HepG2 (cell line): ENCODE data around the gene LZTFL1. TPM values are rescaled to one million over a fixed set of nuclear protein-coding genes. Genes with fewer than 3 reads are reported as not detected.

Source experiments
- ATAC-seq: fragments of 200-7000 bp; cut with Tn5 transposase; 3 replicates; pipeline ENCODE4 v1.9.1; 2020; ENCODE audit warnings: mild to moderate bottlenecking, moderate library complexity
- BruUV-seq: library from RNA; stranded (reverse); fragments of 400-500 nt; replicated peaks from 2 replicates; lab custom pipeline; 2021; lab: Mats Ljungman, UMichigan
- CTCF ChIA-PET: fragments of 300-600 bp; formaldehyde crosslinking; extraction: SDS; loops from one replicate; lab custom pipeline; 2021; ENCODE audit warnings: low total read pairs, inconsistent platforms, low intra/inter-chr PET ratio; lab: Yijun Ruan, JAX
- POLR2A ChIA-PET: fragments of 350-600 bp; sonication (Branson Sonifier 250); formaldehyde crosslinking; loops from one replicate; lab custom pipeline; 2020; ENCODE audit warnings: antibody characterized with exemption, inconsistent platforms; lab: Yijun Ruan, JAX
- DNase-seq: peaks from one replicate; pipeline ENCODE4 v3.0.0-alpha.2; 2015; ENCODE audit warnings: low spot score
- FAIRE-seq: peaks from 3 replicates; lab custom pipeline; 2011; peaks lifted over from hg19 to GRCh38; lab: Jason Lieb, UNC
- H2AFZ ChIP-seq: one replicate; pipeline ENCODE4 v1.6.1; 2011; ENCODE audit warnings: low read length, inconsistent platforms
- H3K27ac ChIP-seq: fragments of 300-600 bp; 3 replicates; pipeline ENCODE4 v1.8.0; 2011; ENCODE audit warnings: mixed run types, mild to moderate bottlenecking, mixed read lengths, low read length, inconsistent platforms; ENCODE audit not compliant: insufficient read depth; ENCODE audit errors: extremely low read length
- H3K27me3 ChIP-seq, 2 experiments: fragments of 200-600 bp in 1 of 2; 2 replicates in 1 of 2; 3 replicates in 1 of 2; pipeline versions ENCODE4 v1.6.0 to v1.8.0; 2011; ENCODE audit warnings: low read length in 2 of 2, mild to moderate bottlenecking in 2 of 2, moderate library complexity in 2 of 2, inconsistent platforms in 1 of 2; ENCODE audit not compliant: insufficient read depth in 2 of 2, control insufficient read depth in 1 of 2
- H3K36me3 ChIP-seq, 2 experiments: fragments of 200-600 bp in 1 of 2; replicated peaks in 1 of 2; 2 replicates in 1 of 2; 3 replicates in 1 of 2; pipeline versions ENCODE4 v1.5.1 to v1.8.0; 2011; ENCODE audit warnings: low read length in 2 of 2, inconsistent platforms in 1 of 2; ENCODE audit not compliant: insufficient read depth in 2 of 2, control insufficient read depth in 1 of 2
- H3K4me1 ChIP-seq: 2 replicates; pipeline ENCODE4 v1.5.1; 2012; ENCODE audit warnings: low read length, inconsistent platforms; ENCODE audit not compliant: insufficient read depth
- H3K4me2 ChIP-seq: 2 replicates; pipeline ENCODE4 v1.6.0; 2011; ENCODE audit warnings: low read depth, low read length, inconsistent platforms
- H3K4me3 ChIP-seq, 3 experiments: fragments of 200-600 bp in 1 of 3; sonication (generic), shearing (Covaris generic) in 1 of 3; replicated peaks in 1 of 3; 2 replicates each; pipeline ENCODE4 v1.5.1; 2011 to 2016; ENCODE audit warnings: low read length in 3 of 3, inconsistent platforms in 2 of 3, low read depth in 2 of 3, mild to moderate bottlenecking in 2 of 3, control low read depth in 1 of 3, mixed read lengths in 1 of 3; ENCODE audit not compliant: insufficient read depth in 1 of 3
- H3K79me2 ChIP-seq: one replicate; pipeline ENCODE4 v1.6.1; 2011; ENCODE audit warnings: low read length, inconsistent platforms; ENCODE audit not compliant: insufficient read depth
- H3K9ac ChIP-seq: 2 replicates; pipeline ENCODE4 v1.6.0; 2011; ENCODE audit warnings: mild to moderate bottlenecking, low read depth, low read length, inconsistent platforms; ENCODE audit not compliant: insufficient read depth
- H3K9me3 ChIP-seq: 2 replicates; pipeline ENCODE4 v1.5.1; 2012; ENCODE audit warnings: mild to moderate bottlenecking, low read length
- H4K20me1 ChIP-seq: 2 replicates; pipeline ENCODE4 v1.6.0; 2011; ENCODE audit warnings: inconsistent platforms, mild to moderate bottlenecking, low read length, moderate library complexity; ENCODE audit not compliant: insufficient read depth
- AGO2 ChIP-seq: fragments of 200-400 bp; formaldehyde crosslinking; optimal IDR thresholded peaks from 2 replicates; pipeline ENCODE3; 2017; ENCODE audit warnings: mild to moderate bottlenecking, low read depth, low read length, moderate library complexity
- ESRRA ChIP-seq: sonication (generic); formaldehyde crosslinking; IDR thresholded peaks from 2 replicates; pipeline ENCODE4 v1.5.1; 2020; ENCODE audit warnings: mild to moderate bottlenecking, low read depth, missing genetic modification reagents
- ISX ChIP-seq: sonication (generic); formaldehyde crosslinking; conservative IDR thresholded peaks from 2 replicates; pipeline ENCODE4 v1.5.0; 2020; ENCODE audit warnings: missing genetic modification reagents
- MED1 ChIP-seq: sonication (generic); formaldehyde crosslinking; IDR thresholded peaks from 2 replicates; pipeline ENCODE4 v1.4.0; 2020; ENCODE audit warnings: missing genetic modification reagents
- MTA1 ChIP-seq: sonication (generic); formaldehyde crosslinking; IDR thresholded peaks from 2 replicates; pipeline ENCODE4 v1.4.0; 2020; ENCODE audit warnings: missing genetic modification reagents, mild to moderate bottlenecking, borderline replicate concordance
- PTBP1 ChIP-seq: fragments of 200-400 bp; formaldehyde crosslinking; IDR thresholded peaks from 2 replicates; pipeline ENCODE4 v1.6.1; 2018; ENCODE audit warnings: low read length, low read depth; ENCODE audit not compliant: poor library complexity, severe bottlenecking
- TARDBP ChIP-seq: sonication (generic); formaldehyde crosslinking; IDR thresholded peaks from 2 replicates; pipeline ENCODE4 v1.8.0; 2022; ENCODE audit warnings: mild to moderate bottlenecking, missing genetic modification reagents
- TCF7 ChIP-seq: sonication (generic); IDR thresholded peaks from 2 replicates; pipeline ENCODE4 v1.6.1; 2016; ENCODE audit warnings: antibody characterized with exemption, low read depth
- THAP9 ChIP-seq: sonication (generic); formaldehyde crosslinking; IDR thresholded peaks from 2 replicates; pipeline ENCODE4; 2020; ENCODE audit warnings: missing genetic modification reagents, mild to moderate bottlenecking, borderline replicate concordance
- TMF1 ChIP-seq: sonication (generic); formaldehyde crosslinking; IDR thresholded peaks from 2 replicates; pipeline ENCODE4 v1.8.1; 2022; ENCODE audit warnings: low read depth, missing genetic modification reagents
- U2AF1 ChIP-seq: fragments of 200-400 bp; formaldehyde crosslinking; optimal IDR thresholded peaks from 2 replicates; pipeline ENCODE3; 2017; ENCODE audit warnings: mild to moderate bottlenecking, low read depth, low read length
- ZBTB3 ChIP-seq: sonication (generic); formaldehyde crosslinking; IDR thresholded peaks from 2 replicates; pipeline ENCODE4 v1.4.0; 2020; ENCODE audit warnings: low read depth, mild to moderate bottlenecking, moderate library complexity, missing genetic modification reagents, borderline replicate concordance
- ZMYM3 ChIP-seq: sonication (generic); formaldehyde crosslinking; IDR thresholded peaks from 2 replicates; pipeline ENCODE4 v1.5.1; 2020; ENCODE audit warnings: mild to moderate bottlenecking, missing genetic modification reagents
- ZNF235 ChIP-seq: sonication (generic); formaldehyde crosslinking; IDR thresholded peaks from 2 replicates; pipeline ENCODE4 v1.8.1; 2023; ENCODE audit warnings: mild to moderate bottlenecking, missing genetic modification reagents, borderline replicate concordance
- ZNF253 ChIP-seq: sonication (generic); formaldehyde crosslinking; IDR thresholded peaks from 2 replicates; pipeline ENCODE4 v1.8.0; 2022; ENCODE audit warnings: mild to moderate bottlenecking, missing genetic modification reagents, borderline replicate concordance
- ZNF333 ChIP-seq: sonication (generic); formaldehyde crosslinking; IDR thresholded peaks from 2 replicates; pipeline ENCODE4 v1.4.0; 2020; ENCODE audit warnings: mild to moderate bottlenecking, missing genetic modification reagents, borderline replicate concordance
- ZNF343 ChIP-seq: sonication (generic); formaldehyde crosslinking; IDR thresholded peaks from 2 replicates; pipeline ENCODE4 v1.4.0; 2020; ENCODE audit warnings: mild to moderate bottlenecking, missing genetic modification reagents
- ZNF644 ChIP-seq: IDR thresholded peaks from 2 replicates; pipeline ENCODE4 v1.6.1; 2016; ENCODE audit warnings: low read depth
- ZNF839 ChIP-seq: sonication (generic); formaldehyde crosslinking; IDR thresholded peaks from 2 replicates; pipeline ENCODE4 v1.4.0; 2020; ENCODE audit warnings: missing genetic modification reagents, mild to moderate bottlenecking, borderline replicate concordance
- WGBS: methylation state at CpG from one replicate; pipeline ENCODE4 v1.1.6; 2017; ENCODE audit warnings: low lambda C conversion rate; 5-methylcytosine and 5-hydroxymethylcytosine counted together
- in situ Hi-C: cut with HindIII; loops from 2 replicates; pipeline ENCODE4 v1.10.0; 2017; ENCODE audit warnings: low pct_unique_long_range_greater_than_20kb; ENCODE audit not compliant: extremely low pct_ligation_motif_present
- intact Hi-C: fragments of 100-400 bp; cut with micrococcal nuclease; formaldehyde crosslinking; loops from one replicate; pipeline ENCODE4 v1.10.0; 2022; ENCODE audit not compliant: unreplicated experiment
- polyA plus RNA-seq, 8 experiments: library from polyadenylated mRNA; depleted of rRNA in 3 of 8; stranded (reverse) in 7 of 8; unstranded in 1 of 8; fragments of >200 nt; fragmentation: Illumina TruSeq in 4 of 8; extraction: Trizol in 4 of 8; gene quantifications; 2 replicates each; pipeline versions ENCODE4 v1.2.1 to v1.2.3, GENCODE V29; 2011 to 2016; ENCODE audit warnings: low read depth in 4 of 8, missing spikeins in 1 of 8, mixed read lengths in 1 of 8; ENCODE audit not compliant: insufficient read depth in 1 of 8
- total RNA-seq, 5 experiments: library from RNA; depleted of rRNA; stranded (reverse); fragments of >200 nt; fragmentation: Illumina TruSeq; extraction: Trizol; gene quantifications; 2 replicates each; pipeline ENCODE4 v1.2.3, GENCODE V29; 2016; ENCODE audit warnings: low read depth in 1 of 5
- TF ChIP-seq, protein P1 (sequence below): sonication (generic); formaldehyde crosslinking; IDR thresholded peaks from 2 replicates; pipeline ENCODE4 v1.4.0; 2020; ENCODE audit warnings: missing genetic modification reagents

The LZTFL1 gene
- total and polyA plus RNA-seq, 2 of the 13 experiments (the other 11 are each of a cell fraction or from before 2014, with no cell fraction given): 16.6 to 17.2 TPM

DNA sequence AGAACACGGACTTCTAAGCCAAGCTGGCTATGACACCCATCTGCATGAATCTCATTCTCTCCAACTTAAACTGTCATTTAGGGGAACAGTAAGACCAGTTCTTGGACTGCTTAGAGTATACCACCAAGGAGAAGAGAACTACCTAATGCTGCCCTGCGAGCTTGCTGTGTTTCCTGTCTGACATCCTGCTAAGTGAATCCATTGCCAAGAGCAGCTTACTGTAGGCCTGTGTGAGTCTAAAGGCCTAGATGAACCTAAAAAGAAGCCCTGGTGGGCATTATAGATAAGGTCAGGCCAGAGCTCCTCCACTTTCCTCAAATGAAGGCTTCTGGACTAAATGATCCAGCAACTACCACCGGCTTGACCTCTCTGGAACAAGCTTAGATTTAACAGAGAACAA lies 15.0 kb downstream of the LZTFL1 start:
- TF ChIP-seq ZNF235 (CRISPR knock-in tag): no peak
- TF ChIP-seq ZNF253 (CRISPR knock-in tag): no peak
- TF ChIP-seq ESRRA (CRISPR knock-in tag): no peak
- TF ChIP-seq ZBTB3: no peak
- TF ChIP-seq, protein P1, sequence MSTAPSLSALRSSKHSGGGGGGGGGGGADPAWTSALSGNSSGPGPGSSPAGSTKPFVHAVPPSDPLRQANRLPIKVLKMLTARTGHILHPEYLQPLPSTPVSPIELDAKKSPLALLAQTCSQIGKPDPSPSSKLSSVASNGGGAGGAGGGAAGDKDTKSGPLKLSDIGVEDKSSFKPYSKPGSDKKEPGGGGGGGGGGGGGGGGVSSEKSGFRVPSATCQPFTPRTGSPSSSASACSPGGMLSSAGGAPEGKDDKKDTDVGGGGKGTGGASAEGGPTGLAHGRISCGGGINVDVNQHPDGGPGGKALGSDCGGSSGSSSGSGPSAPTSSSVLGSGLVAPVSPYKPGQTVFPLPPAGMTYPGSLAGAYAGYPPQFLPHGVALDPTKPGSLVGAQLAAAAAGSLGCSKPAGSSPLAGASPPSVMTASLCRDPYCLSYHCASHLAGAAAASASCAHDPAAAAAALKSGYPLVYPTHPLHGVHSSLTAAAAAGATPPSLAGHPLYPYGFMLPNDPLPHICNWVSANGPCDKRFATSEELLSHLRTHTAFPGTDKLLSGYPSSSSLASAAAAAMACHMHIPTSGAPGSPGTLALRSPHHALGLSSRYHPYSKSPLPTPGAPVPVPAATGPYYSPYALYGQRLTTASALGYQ: no peak
- TF ChIP-seq ZMYM3: no peak
- no peak for TF ChIP-seq THAP9 (CRISPR knock-in tag)
- no peak for TF ChIP-seq ZNF644
- no peak for TF ChIP-seq TARDBP (CRISPR knock-in tag)
- TF ChIP-seq MED1: no peak
- TF ChIP-seq AGO2: no peak
- no peak for TF ChIP-seq TMF1 (CRISPR knock-in tag)
- no peak for TF ChIP-seq ISX (CRISPR knock-in tag)
- TF ChIP-seq U2AF1: no peak
- no peak for TF ChIP-seq TCF7
- no peak for TF ChIP-seq ZNF839 (CRISPR knock-in tag)
- no peak for TF ChIP-seq ZNF343 (CRISPR knock-in tag)
- TF ChIP-seq PTBP1: no peak
- no peak for TF ChIP-seq ZNF333 (CRISPR knock-in tag)
- no peak for TF ChIP-seq MTA1 (CRISPR knock-in tag)
- TF ChIP-seq, all 625 proteins: peak for 0
- no peak for FAIRE-seq
- no peaks in the 10 kb centered on the region for H3K27me3 ChIP-seq
- 92% methylated on average over 2 of the region's 3 CpGs for WGBS
- intact Hi-C loops (no loop called here), in situ Hi-C loops (no loop called here)
- ChIA-PET CTCF (no interaction called here), POLR2A (no interaction called here)
- DNase-seq: no peak
- H2AFZ ChIP-seq: no peak overlapping the region
- no peak overlapping the region for H3K4me3 ChIP-seq
- H3K9ac ChIP-seq: no peak overlapping the region
- H3K36me3 ChIP-seq: peaks cover 5 to 36% of the 10 kb centered on the region in 2 experiments; a peak in 3 of 5 replicates
- no peaks in the 10 kb centered on the region for H4K20me1 ChIP-seq
- H3K9me3 ChIP-seq: no peaks in the 10 kb centered on the region
- BruUV-seq: no TSS peak
- no peaks in the 10 kb centered on the region for H3K4me1 ChIP-seq
- H3K79me2 ChIP-seq: no peaks in the 10 kb centered on the region
- H3K4me2 ChIP-seq: no peak overlapping the region
- H3K27ac ChIP-seq: no peak overlapping the region
- no peak for ATAC-seq
